NB4 (cell line): Measurements from ENCODE around the gene DPH2.
A peak's percentile ranks its signal among the peaks of the same experiment; 100 is the strongest.

Experiments used
- CTCF ChIP-seq: IDR thresholded peaks from one replicate; pipeline ENCODE4 v1.5.1; 2012; ENCODE audit warnings: low read depth, low read length
- POLR2A ChIP-seq: IDR thresholded peaks from 2 replicates; pipeline ENCODE4 v1.6.1; 2011; ENCODE audit warnings: mild to moderate bottlenecking; ENCODE audit not compliant: insufficient read length; ENCODE audit errors: extremely low read depth

GRCh38 chr1:43946236-43947060 lies 23.4 kb upstream of the DPH2 start, which contains the start of gene IPO13:
- peak; percentile 62 for TF ChIP-seq CTCF
- peak; percentile 66 for TF ChIP-seq POLR2A
